Keratinocyte (primary cell): ENCODE data around the gene ANKRD18A.
"Not testable (repeated sequence)": the region's sequence is repeated elsewhere in the genome, so short reads cannot be mapped to it uniquely, and the experiment has no call there.

ENCODE experiments used
- CTCF ChIP-seq, 3 experiments: IDR thresholded peaks in 1 of 3; conservative IDR thresholded peaks in 1 of 3; optimal IDR thresholded peaks in 1 of 3; 2 replicates in 2 of 3; 3 replicates in 1 of 3; pipeline versions ENCODE3 to v1.5.1; 2011; ENCODE audit warnings: low read length in 3 of 3, mild to moderate bottlenecking in 3 of 3, moderate library complexity in 2 of 3, control low read depth in 1 of 3, inconsistent platforms in 1 of 3; ENCODE audit not compliant: insufficient read depth in 2 of 3; ENCODE audit errors: extremely low read depth in 1 of 3
- EZH2 ChIP-seq: IDR thresholded peaks from one replicate; pipeline ENCODE4 v1.6.1; 2012; ENCODE audit warnings: inconsistent platforms, mild to moderate bottlenecking, low read length, moderate library complexity

- TF ChIP-seq CTCF (optimal IDR thresholded peaks at IDR 0.05 in 1 of 3, IDR thresholded peaks at IDR 0.05 in 1 of 3, conservative IDR thresholded peaks at IDR 0.05 in 1 of 3; ENCODE audit: extremely low read depth in 1 of 3, insufficient read depth in 2 of 3, low read length in 3 of 3); EZH2: not testable (repeated sequence)
These were observed 54.3 kb downstream of the ANKRD18A start for GRCh38 chr9:38566048-38566447.
